Heart left ventricle (tissue), 13 donors: ENCODE measurements around the gene ZNF674.

Experiments used
- CTCF ChIP-seq, 12 donors: fragments of 200-600 bp; sonication (generic) in 4 of 12; IDR thresholded peaks; one replicate each; pipeline versions ENCODE4 v1.5.0 to v1.8.0; 2018 to 2022; ENCODE audit warnings: antibody characterized with exemption in 12 of 12, mild to moderate bottlenecking in 5 of 12
- POLR2A ChIP-seq, 2 donors: fragments of 450-650 bp; IDR thresholded peaks; one replicate each; pipeline ENCODE4 v1.6.1; 2017; ENCODE audit warnings: antibody characterized with exemption in 2 of 2, mild to moderate bottlenecking in 2 of 2, moderate library complexity in 2 of 2
- donor health status: ischemic (EF 13 %, LVEDD 7.1; RV severe dilation, severe dysfunction).
- donor health status: DM: no; HTN: yes; CAD: no.
- donor health status: DM: no; HTN: no; CAD: no.
- donor health status: ischemic (EF 25% LVEDD 6.9; RV normal size, moderate dysfunction).
- donor health status: ischemic (EF 25% LVEDD 5.7; RV mildly dilated, moderate dysfunction).
- donor health status: ischemic (EF 35%, LVEDD 5.7; RV mildly dilated, moderate dysfunction).
- donor health status: nonischemic (EF 11% LVEDD 7.7; RV severe dilation, severe dysfunction).
- donor health status: DM: yes; HTN: yes; CAD: no.
- donor health status: PGD.
- donor health status: ischemic (EF 29% LVEDD 5.4; RV normal size, mild dysfunction).
- donor health status: nonischemic (EF 23%, LVEDD 6.1; RV moderate dilation, normal function).

GRCh38 chrX:46502848-46503247 lies 42.4 kb downstream of the ZNF674 start:
- no peak for TF ChIP-seq CTCF (IDR thresholded peaks at IDR 0.05)
- TF ChIP-seq POLR2A (IDR thresholded peaks at IDR 0.05): no peak
